Measurements from ENCODE around the gene SCRN1. TPM values are rescaled to one million over a fixed set of nuclear protein-coding genes. Genes with fewer than 3 reads are reported as not detected.

SCRN1 gene
- total and polyA plus RNA-seq, 5 experiments from 2014 or later = 8.3 to 17.3 (median 13.7) TPM

- Mint-ChIP-seq H3K36me3 (peaks cover 0 to 14% (median 12%) of the 10 kb centered on the region in 3 donors), H3K27me3 (peaks cover 9 to 26% (median 16%) of the 10 kb centered on the region in 5 donors), H3K4me1 (peaks cover 0 to under 1% (median 0%) of the 10 kb centered on the region in 4 donors), H3K4me3 (no peak overlapping the region), H3K9me3 (peaks cover 8 to 35% (median 15%) of the 10 kb centered on the region in 9 donors), H3K27ac (no peak overlapping the region)
- no peak for DNase-seq
- POLR2A ChIA-PET = no interaction called here
- no peak for ATAC-seq
Measured at GRCh38 chr7:29996321-29996720, 6.7 kb upstream of the SCRN1 start.

- Mint-ChIP-seq H3K4me3 (no peak overlapping the region), H3K36me3 (peaks cover 0 to 14% (median 12%) of the 10 kb centered on the region in 3 donors), H3K9me3 (peaks cover 8 to 37% (median 15%) of the 10 kb centered on the region in 9 donors), H3K4me1 (peaks cover 0 to 2% (median under 1%) of the 10 kb centered on the region in 4 donors), H3K27ac (no peak overlapping the region), H3K27me3 (peaks cover 12 to 32% (median 20%) of the 10 kb centered on the region in 5 donors)
- POLR2A ChIA-PET = no interaction called here
- no peak for ATAC-seq
- DNase-seq = no peak
Measured at GRCh38 chr7:29995652-29996051, 6.1 kb upstream of the SCRN1 start.

- H3K27me3 Mint-ChIP-seq = peaks cover 13 to 32% (median 21%) of the 10 kb centered on the region in 5 donors
- H3K36me3 Mint-ChIP-seq = peaks cover 0 to 13% (median 12%) of the 10 kb centered on the region in 3 donors
- no peak overlapping the region for H3K27ac Mint-ChIP-seq
- peaks cover 8 to 37% (median 15%) of the 10 kb centered on the region in 9 donors for H3K9me3 Mint-ChIP-seq
- H3K4me3 Mint-ChIP-seq = no peak overlapping the region
- POLR2A ChIA-PET = no interaction called here
- peaks cover 7 to 13% (median 10%) of the 10 kb centered on the region in 4 donors for H3K4me1 Mint-ChIP-seq
- no peak for ATAC-seq
- no peak for DNase-seq
Measured at GRCh38 chr7:29993140-29993539, 3.5 kb upstream of the SCRN1 start.

GRCh38 chr7:29991937-29992336 is 2.3 kb upstream of the SCRN1 start:
- no peak overlapping the region for H3K27ac Mint-ChIP-seq
- H3K9me3 Mint-ChIP-seq = peaks cover 6 to 32% (median 13%) of the 10 kb centered on the region in 9 donors
- ATAC-seq = no peak
- H3K36me3 Mint-ChIP-seq = peaks cover 0 to 9% (median 8%) of the 10 kb centered on the region in 3 donors
- no peak overlapping the region for H3K4me3 Mint-ChIP-seq
- no peak for DNase-seq
- POLR2A ChIA-PET = no interaction called here
- peaks cover 16 to 34% (median 21%) of the 10 kb centered on the region in 5 donors for H3K27me3 Mint-ChIP-seq
- peaks cover 11 to 23% (median 15%) of the 10 kb centered on the region in 4 donors for H3K4me1 Mint-ChIP-seq

GRCh38 chr7:29990931-29991330 is 1.3 kb upstream of the SCRN1 start:
- Mint-ChIP-seq H3K36me3 (peaks cover 0 to 4% (median 0%) of the 10 kb centered on the region in 3 donors), H3K27ac (peak overlapping the region in 2 of 10 donors; percentile 51 to 61), H3K4me1 (peaks cover 11 to 25% (median 17%) of the 10 kb centered on the region in 4 donors), H3K9me3 (peaks cover 0 to 26% (median 7%) of the 10 kb centered on the region in 9 donors), H3K27me3 (peaks cover 12 to 30% (median 19%) of the 10 kb centered on the region in 5 donors), H3K4me3 (peak overlapping the region; percentile 26 to 86 (median 62))
- DNase-seq = no peak
- no peak for ATAC-seq
- POLR2A ChIA-PET = interaction anchor here (0.6 kb wide), 1 partner anchor 42 kb away, joined by 3 read pairs; no protein-coding TSS in a partner anchor

- Mint-ChIP-seq H3K36me3 (no peaks in the 10 kb centered on the region), H3K4me3 (peak overlapping the region; percentile 76 to 92 (median 90)), H3K27ac (peak overlapping the region; percentile 69 to 92 (median 82)), H3K27me3 (peaks cover 12 to 29% (median 21%) of the 10 kb centered on the region in 5 donors), H3K4me1 (peaks cover 15 to 33% (median 22%) of the 10 kb centered on the region in 4 donors), H3K9me3 (peaks cover 0 to 21% (median 7%) of the 10 kb centered on the region in 9 donors)
- POLR2A ChIA-PET = interaction anchor here (1.0 to 1.2 kb wide), 2 partner anchors 11 to 146 kb away, joined by 3 read pairs; partner anchors contain the start of gene MTURN
- peak; percentile 4 to 67 (median 30) for DNase-seq
- peak; percentile 58 to 66 for ATAC-seq
Measured at GRCh38 chr7:29988424-29989256, 961 bp downstream of the SCRN1 start.

GRCh38 chr7:29987811-29988317 is 1.7 kb downstream of the SCRN1 start:
- H3K27ac Mint-ChIP-seq = peak overlapping the region in 7 of 10 donors; percentile 71 to 92 (median 86)
- H3K9me3 Mint-ChIP-seq = peaks cover 0 to 14% (median 5%) of the 10 kb centered on the region in 9 donors
- H3K4me1 Mint-ChIP-seq = peaks cover 15 to 33% (median 22%) of the 10 kb centered on the region in 4 donors
- DNase-seq (no peak), ATAC-seq (no peak)
- H3K4me3 Mint-ChIP-seq = peak overlapping the region; percentile 76 to 92 (median 90)
- POLR2A ChIA-PET = interaction anchor here (1.0 to 1.2 kb wide), 2 partner anchors 11 to 147 kb away, joined by 3 read pairs; partner anchors contain the start of gene MTURN
- H3K27me3 Mint-ChIP-seq = peaks cover 12 to 29% (median 21%) of the 10 kb centered on the region in 5 donors
- H3K36me3 Mint-ChIP-seq = no peaks in the 10 kb centered on the region

- H3K4me3 Mint-ChIP-seq = peak overlapping the region in 2 of 10 donors; percentile 16 to 57
- peaks cover 12 to 29% (median 18%) of the 10 kb centered on the region in 5 donors for H3K27me3 Mint-ChIP-seq
- POLR2A ChIA-PET = no interaction called here
- ATAC-seq (no peak), DNase-seq (no peak)
- H3K27ac Mint-ChIP-seq = peak overlapping the region in 2 of 10 donors; percentile 15 to 71
- H3K36me3 Mint-ChIP-seq = no peaks in the 10 kb centered on the region
- H3K4me1 Mint-ChIP-seq = peaks cover 15 to 33% (median 22%) of the 10 kb centered on the region in 4 donors
- H3K9me3 Mint-ChIP-seq = peaks cover 0 to 6% (median 0%) of the 10 kb centered on the region in 9 donors
Measured at GRCh38 chr7:29987083-29987482, 2.5 kb downstream of the SCRN1 start.

- Mint-ChIP-seq H3K4me1 (peaks cover 4 to 22% (median 13%) of the 10 kb centered on the region in 4 donors), H3K4me3 (no peak overlapping the region), H3K27me3 (peaks cover 0 to 5% (median 0%) of the 10 kb centered on the region in 5 donors), H3K9me3 (no peaks in the 10 kb centered on the region), H3K27ac (peak overlapping the region in 1 of 10 donors; percentile 61), H3K36me3 (no peaks in the 10 kb centered on the region)
- no peak for DNase-seq
- no peak for ATAC-seq
- POLR2A ChIA-PET = no interaction called here
Measured at GRCh38 chr7:29980151-29980550, 9.4 kb downstream of the SCRN1 start.

- H3K4me3 Mint-ChIP-seq = no peak overlapping the region
Measured at GRCh38 chr7:29977886-29978651, 11.5 kb downstream of the SCRN1 start.

GRCh38 chr7:29976673-29977415 is 12.8 kb downstream of the SCRN1 start:
- ATAC-seq = no peak
- no peak overlapping the region for H3K27ac Mint-ChIP-seq
- H3K4me1 Mint-ChIP-seq = peaks cover 5 to 24% (median 15%) of the 10 kb centered on the region in 4 donors
- H3K36me3 Mint-ChIP-seq = no peaks in the 10 kb centered on the region
- DNase-seq = no peak
- no peak overlapping the region for H3K4me3 Mint-ChIP-seq
- POLR2A ChIA-PET = no interaction called here
- peaks cover 0 to 3% (median 0%) of the 10 kb centered on the region in 5 donors for H3K27me3 Mint-ChIP-seq
- no peaks in the 10 kb centered on the region for H3K9me3 Mint-ChIP-seq

More at GRCh38 chr7:29977886-29978651, 11.5 kb downstream of the SCRN1 start:
- H3K27ac Mint-ChIP-seq = peak overlapping the region in 3 of 10 donors; percentile 38 to 68 (median 49)
- POLR2A ChIA-PET = no interaction called here
- ATAC-seq = peak in 1 of 2 donors; percentile 48
- H3K27me3 Mint-ChIP-seq = peaks cover 0 to 3% (median 0%) of the 10 kb centered on the region in 5 donors
- no peaks in the 10 kb centered on the region for H3K36me3 Mint-ChIP-seq
- DNase-seq = peak in 1 of 10 donors; percentile 16
- no peaks in the 10 kb centered on the region for H3K9me3 Mint-ChIP-seq
- H3K4me1 Mint-ChIP-seq = peaks cover 4 to 23% (median 15%) of the 10 kb centered on the region in 4 donors

All from naive thymus-derived CD8-positive, alpha-beta T cell (primary cell).